GM18502 (cell line): Measurements from ENCODE around the gene APBB1.
A peak's percentile ranks its signal among the peaks of the same experiment; 100 is the strongest.

Experiments used
- ATAC-seq: cut with Tn5 transposase; IDR thresholded peaks from one replicate; pipeline ENCODE4 v1.9.1; 2021; ENCODE audit warnings: mild to moderate bottlenecking; ENCODE audit not compliant: unreplicated experiment, poor library complexity

APBB1 gene

DNA sequence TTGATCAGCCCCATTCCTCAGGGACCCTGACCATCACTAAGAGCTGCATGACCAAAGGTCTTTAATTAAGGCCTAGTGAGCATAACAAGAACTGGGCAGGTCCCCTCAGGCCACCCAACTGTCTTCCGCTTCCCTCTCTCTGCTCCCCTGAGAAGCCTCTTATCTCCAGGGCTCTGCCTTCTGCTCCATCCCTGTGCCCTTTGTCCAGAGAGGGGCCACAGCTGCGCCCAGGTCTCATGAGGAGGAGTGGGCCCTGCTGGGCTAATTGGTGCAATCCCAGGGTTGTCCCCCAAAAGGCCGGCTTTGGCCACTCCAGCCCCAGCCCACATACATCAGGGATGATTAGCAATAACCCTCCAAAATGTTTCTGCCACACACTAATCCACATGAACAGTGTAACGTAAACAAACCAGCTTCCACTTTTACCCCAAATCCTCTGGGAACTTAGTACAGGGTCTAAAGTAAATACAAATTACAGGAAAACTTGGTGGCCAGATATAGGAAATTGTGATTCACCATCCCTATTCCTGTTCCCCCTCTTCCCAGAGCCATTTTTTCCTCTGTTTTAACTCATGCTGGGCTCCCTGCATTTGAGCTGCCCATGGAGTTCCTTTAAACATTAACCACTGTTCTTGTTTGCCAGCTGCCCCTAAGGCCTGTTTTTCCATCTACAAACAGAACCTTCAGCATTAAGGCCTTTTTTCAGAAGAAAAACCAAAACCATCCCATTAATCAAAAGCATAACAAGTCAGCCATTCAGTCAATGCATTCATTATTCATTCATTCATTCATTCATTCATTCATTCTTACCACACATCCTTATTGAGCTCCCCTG lies 64.0 kb downstream of the APBB1 start:
- no peak for ATAC-seq

DNA sequence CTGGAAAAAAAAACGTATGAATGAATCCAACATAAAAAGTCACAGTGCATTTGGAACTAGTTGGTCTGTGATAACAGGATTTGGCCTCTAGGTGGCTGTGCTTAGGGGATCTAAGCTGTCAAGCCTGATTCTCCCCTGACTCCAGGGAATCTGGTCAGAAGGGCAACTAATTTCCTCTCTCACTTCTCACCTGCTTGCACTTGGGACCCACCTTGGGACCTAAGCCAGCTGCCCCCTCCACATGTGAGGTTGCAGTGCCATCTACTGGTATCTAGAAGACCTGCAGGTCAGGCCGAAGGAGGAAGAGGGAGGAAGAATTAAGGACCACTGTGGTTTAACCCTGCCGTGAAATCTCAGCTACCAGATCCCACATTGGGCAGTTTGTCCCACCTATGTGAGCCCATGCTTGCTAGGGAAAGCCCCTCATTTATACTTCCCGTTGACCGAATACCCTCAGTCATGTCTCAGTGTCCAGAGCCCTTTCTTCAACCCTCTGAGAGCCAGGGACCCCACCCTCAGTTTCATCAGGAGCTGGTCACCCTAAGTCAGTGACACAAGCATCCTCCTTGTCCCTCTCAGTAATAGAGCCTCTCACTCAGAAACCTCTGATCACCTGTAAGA lies 65.4 kb downstream of the APBB1 start:
- ATAC-seq, result peak; percentile 80

DNA sequence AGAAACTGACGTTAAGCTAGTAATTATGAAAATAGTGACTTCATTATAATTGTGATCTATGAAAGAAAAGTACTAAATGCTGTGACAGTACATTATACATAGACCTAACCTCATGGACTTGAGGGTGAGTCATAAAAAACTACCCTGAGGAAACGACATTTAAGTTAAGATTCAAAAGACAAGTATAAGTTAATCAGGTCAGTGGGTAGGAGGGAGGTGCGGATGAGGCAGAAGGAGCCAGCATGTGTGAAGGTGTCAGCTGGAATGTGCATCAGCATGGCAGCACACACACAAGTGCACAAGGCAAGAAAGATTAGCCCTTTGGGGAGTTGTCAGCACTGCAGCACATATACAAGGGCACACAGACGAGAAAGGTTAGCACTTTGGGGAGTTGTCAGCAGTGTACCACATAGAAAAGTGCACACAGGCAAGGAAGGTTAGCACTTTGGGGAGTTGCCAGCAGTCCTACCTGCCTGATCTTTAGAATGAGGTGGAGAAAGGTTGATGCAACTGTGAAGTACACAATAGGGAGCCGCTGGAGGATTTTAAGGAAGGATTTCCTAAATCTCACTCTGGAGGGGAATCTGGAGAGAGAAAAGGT lies 67.0 kb downstream of the APBB1 start:
- no peak for ATAC-seq

DNA sequence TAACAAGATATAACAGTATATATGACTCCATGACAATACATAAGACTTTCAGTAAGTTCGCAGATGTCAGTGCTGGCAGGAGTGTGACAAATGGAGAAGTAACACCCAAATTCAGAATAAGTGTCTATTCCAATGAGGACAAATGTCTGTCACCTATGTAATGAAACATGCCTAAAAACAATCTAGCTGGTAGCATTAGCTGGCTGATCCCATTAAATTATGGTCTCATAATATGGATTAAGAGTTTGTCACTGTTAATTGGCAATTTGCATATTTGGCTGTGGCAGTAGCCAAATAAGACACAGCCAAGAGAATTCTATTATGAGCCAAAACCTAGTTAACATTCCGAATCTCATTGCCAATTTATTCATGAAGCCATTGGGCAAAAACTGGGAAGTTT lies 68.4 kb downstream of the APBB1 start:
- no peak for ATAC-seq

DNA sequence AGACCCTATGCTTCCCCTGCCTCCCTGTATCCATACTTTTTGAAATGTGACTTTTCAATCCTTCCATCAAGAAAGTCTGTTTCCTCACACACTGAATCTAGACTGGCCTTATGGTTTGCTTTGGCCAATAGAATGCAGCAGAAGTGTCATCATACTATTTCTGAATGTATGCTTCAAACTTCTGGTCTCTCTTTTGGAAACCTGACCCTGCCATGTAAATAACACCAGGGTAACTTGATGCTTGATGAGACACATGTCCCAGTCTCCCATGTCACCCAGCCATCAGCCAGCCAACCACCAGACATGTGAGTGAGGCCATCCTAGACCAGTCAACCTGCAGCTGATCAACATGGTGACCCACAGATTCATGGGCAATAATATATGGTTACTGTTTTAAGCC lies 68.9 kb downstream of the APBB1 start:
- ATAC-seq, result no peak

- no peak for ATAC-seq
Observed at GRCh38 chr11:6345366-6345765, 73.5 kb downstream of the APBB1 start.
